Activated T-helper 2 cell treated with anti-CD3 and anti-CD28 coated beads, Interferon-gamma antibody, Interleukin-2, Interleukin-4, amounts not matched to agents 10 μg/mL and 5 μg/mL and 100 μg/mL, durations not matched to agents 14 hours and 24 hours and 36 hours (primary cell): Measurements from ENCODE around the gene NKIRAS1. TPM values are rescaled to one million over a fixed set of nuclear protein-coding genes. Genes with fewer than 3 reads are reported as not detected.
"Not testable (repeated sequence)": the region's sequence is repeated elsewhere in the genome, so short reads cannot be mapped to it uniquely, and the experiment has no call there.

Experiments
- DNase-seq: peaks from one replicate; pipeline ENCODE4 v3.0.0; 2021; ENCODE audit warnings: low spot score
- H3K27ac Mint-ChIP-seq: one replicate; pipeline ENCODE4 v1.8.0; 2021; ENCODE audit warnings: mixed read lengths
- H3K27me3 Mint-ChIP-seq: one replicate; pipeline ENCODE4 v1.8.0; 2021; ENCODE audit warnings: low read depth, mixed read lengths
- H3K36me3 Mint-ChIP-seq: one replicate; pipeline ENCODE4 v1.8.0; 2021; ENCODE audit warnings: low read depth, mixed read lengths
- H3K4me1 Mint-ChIP-seq: one replicate; pipeline ENCODE4 v1.8.0; 2021; ENCODE audit warnings: low read depth, mixed read lengths
- H3K4me3 Mint-ChIP-seq: one replicate; pipeline ENCODE4 v1.8.0; 2021; ENCODE audit warnings: low read depth, mild to moderate bottlenecking, moderate library complexity, mixed read lengths
- H3K9me3 Mint-ChIP-seq: one replicate; pipeline ENCODE4 v1.8.0; 2021; ENCODE audit warnings: mixed read lengths
- intact Hi-C: fragments of 100-400 bp; cut with micrococcal nuclease; formaldehyde crosslinking; loops from one replicate; pipeline ENCODE4 v1.15.1; 2023
- total RNA-seq: library from RNA; stranded (reverse); gene quantifications from 2 replicates; pipeline ENCODE4 v1.2.3, GENCODE V29; 2022

The NKIRAS1 gene
- total RNA-seq, 1 donor from 2014 or later: 2.3 TPM

DNA sequence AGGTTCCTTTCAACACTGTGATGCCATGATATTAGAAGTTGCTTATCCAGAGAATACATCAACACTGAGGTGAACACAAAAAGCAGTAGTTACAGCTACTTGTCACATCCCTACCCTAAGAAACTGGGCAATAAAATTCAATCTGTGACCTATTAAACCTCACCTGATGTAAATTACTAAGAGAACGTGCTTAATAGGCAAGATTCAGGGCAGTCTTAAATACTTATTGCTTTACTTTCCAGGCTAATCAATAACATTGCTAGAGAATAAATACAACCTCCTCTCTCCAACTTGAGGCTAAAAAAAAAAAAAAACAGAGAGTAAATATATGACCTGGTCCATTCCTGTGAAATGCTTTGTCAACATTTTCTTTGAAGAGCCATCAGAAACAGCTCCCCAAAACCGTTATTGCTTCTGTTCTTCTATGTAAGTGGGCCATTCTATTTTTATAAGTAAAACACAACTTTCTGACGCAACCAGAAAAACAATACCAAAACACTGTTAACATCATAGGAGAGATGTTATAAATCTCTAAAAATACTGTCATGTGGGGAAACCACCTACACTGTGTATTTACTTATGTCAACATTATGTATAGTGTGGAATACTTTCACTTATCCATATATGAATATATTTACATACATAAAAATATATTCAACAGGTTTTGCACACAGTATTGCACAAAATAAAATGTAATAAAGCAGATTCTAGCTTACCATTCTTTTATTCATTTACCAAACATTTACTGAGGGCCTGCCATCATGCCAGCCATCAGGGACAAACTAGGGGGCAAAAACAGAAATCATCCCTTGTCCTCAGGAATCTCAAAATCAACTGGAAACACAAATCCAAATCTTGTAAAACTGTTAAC, 2.7 kb downstream of the NKIRAS1 start:
- Mint-ChIP-seq H3K27ac (no peak overlapping the region), H3K9me3 (no peaks in the 10 kb centered on the region), H3K4me3 (no peak overlapping the region), H3K27me3 (peaks cover 16% of the 10 kb centered on the region), H3K4me1 (peaks cover 33% of the 10 kb centered on the region), H3K36me3 (peaks cover 26% of the 10 kb centered on the region)
- intact Hi-C loops: no loop called here
- DNase-seq: no peak

DNA sequence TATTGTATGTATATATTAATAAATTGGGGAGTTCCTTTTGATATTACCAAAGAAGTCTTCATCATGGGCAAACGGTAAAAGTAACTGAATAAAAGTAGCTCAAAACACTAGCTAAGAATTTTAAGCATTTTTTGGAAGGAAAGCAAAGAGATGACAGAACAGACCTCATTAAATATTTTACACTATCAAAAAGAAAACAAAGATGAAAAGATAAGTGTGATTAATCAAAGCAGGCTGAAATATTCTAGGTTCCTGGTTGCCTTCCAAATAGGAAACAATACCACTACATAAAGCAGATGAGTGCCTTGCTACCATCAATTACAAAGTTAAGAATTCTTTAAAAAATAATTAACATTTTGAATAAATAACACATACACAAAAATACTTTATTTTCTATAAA, 3.6 kb downstream of the NKIRAS1 start:
- peaks cover 17% of the 10 kb centered on the region for H3K36me3 Mint-ChIP-seq
- peaks cover 25% of the 10 kb centered on the region for H3K4me1 Mint-ChIP-seq
- H3K27me3 Mint-ChIP-seq: peaks cover 16% of the 10 kb centered on the region
- no peak overlapping the region for H3K4me3 Mint-ChIP-seq
- H3K27ac Mint-ChIP-seq: no peak overlapping the region
- intact Hi-C loops: no loop called here
- DNase-seq: no peak
- no peaks in the 10 kb centered on the region for H3K9me3 Mint-ChIP-seq

DNA sequence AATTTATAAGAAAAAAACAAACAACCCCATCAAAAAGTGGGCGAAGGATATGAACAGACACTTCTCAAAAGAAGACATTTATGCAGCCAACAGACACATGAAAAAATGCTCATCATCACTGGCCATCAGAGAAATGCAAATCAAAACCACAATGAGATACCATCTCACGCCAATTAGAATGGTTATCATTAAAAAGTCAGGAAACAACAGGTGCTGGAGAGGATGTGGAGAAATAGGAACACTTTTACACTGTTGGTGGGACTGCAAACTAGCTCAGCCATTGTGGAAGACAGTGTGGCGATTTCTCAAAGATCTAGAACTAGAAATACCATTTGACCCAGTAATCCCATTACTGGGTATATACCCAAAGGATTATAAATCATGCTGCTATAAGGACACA, 4.5 kb downstream of the NKIRAS1 start:
- DNase-seq, H3K4me3 Mint-ChIP-seq, H3K27ac Mint-ChIP-seq, H3K9me3 Mint-ChIP-seq, H3K36me3 Mint-ChIP-seq, intact Hi-C loops: not testable (repeated sequence)
- H3K27me3 Mint-ChIP-seq: peaks cover 16% of the 10 kb centered on the region
- peaks cover 21% of the 10 kb centered on the region for H3K4me1 Mint-ChIP-seq

GRCh38 chr3:23911397-23911796, 5.4 kb downstream of the NKIRAS1 start:
- peaks cover 4% of the 10 kb centered on the region for H3K36me3 Mint-ChIP-seq
- intact Hi-C loops: no loop called here

DNA sequence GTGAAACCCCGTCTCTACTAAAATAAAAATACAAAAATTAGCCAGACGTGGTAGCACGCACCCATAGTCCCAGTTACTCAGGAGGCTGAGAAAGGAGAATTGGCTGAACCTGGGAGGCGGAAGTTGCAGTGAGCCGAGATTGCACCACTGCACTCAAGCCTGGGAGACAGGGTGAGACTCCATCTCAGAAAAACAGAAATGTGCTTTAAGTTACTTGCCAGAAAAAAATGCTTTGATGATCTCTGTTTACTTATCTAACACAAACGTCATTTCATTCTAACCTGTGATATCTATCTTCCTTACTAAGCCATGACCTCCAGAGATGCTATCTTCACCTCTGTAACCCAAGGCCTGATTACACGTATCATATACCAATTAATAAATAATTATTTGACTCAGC, 7.4 kb downstream of the NKIRAS1 start:
- Mint-ChIP-seq H3K36me3 (peaks cover 4% of the 10 kb centered on the region), H3K27ac (no peak overlapping the region), H3K4me1 (peaks cover 8% of the 10 kb centered on the region), H3K9me3 (no peaks in the 10 kb centered on the region), H3K27me3 (peaks cover 3% of the 10 kb centered on the region), H3K4me3 (no peak overlapping the region)
- no peak for DNase-seq
- intact Hi-C loops: no loop called here

More at GRCh38 chr3:23911397-23911796, 5.4 kb downstream of the NKIRAS1 start:
- peaks cover 14% of the 10 kb centered on the region for H3K27me3 Mint-ChIP-seq
- peaks cover 21% of the 10 kb centered on the region for H3K4me1 Mint-ChIP-seq
- H3K4me3 Mint-ChIP-seq: no peak overlapping the region
- no peak overlapping the region for H3K27ac Mint-ChIP-seq
- no peaks in the 10 kb centered on the region for H3K9me3 Mint-ChIP-seq
- DNase-seq: no peak

- DNase-seq: no peak
- intact Hi-C loops: no loop called here
- no peaks in the 10 kb centered on the region for H3K9me3 Mint-ChIP-seq
- no peaks in the 10 kb centered on the region for H3K27me3 Mint-ChIP-seq
- H3K4me1 Mint-ChIP-seq: no peaks in the 10 kb centered on the region
- peaks cover under 1% of the 10 kb centered on the region for H3K36me3 Mint-ChIP-seq
- H3K27ac Mint-ChIP-seq: no peak overlapping the region
- H3K4me3 Mint-ChIP-seq: no peak overlapping the region
These were observed 12.2 kb downstream of the NKIRAS1 start for GRCh38 chr3:23904545-23904944.

- DNase-seq: no peak
- H3K36me3 Mint-ChIP-seq: peaks cover 13% of the 10 kb centered on the region
- no peaks in the 10 kb centered on the region for H3K9me3 Mint-ChIP-seq
- H3K4me1 Mint-ChIP-seq: no peaks in the 10 kb centered on the region
- intact Hi-C loops: no loop called here
- H3K4me3 Mint-ChIP-seq: no peak overlapping the region
- H3K27ac Mint-ChIP-seq: no peak overlapping the region
- H3K27me3 Mint-ChIP-seq: no peaks in the 10 kb centered on the region
These were observed 16.0 kb downstream of the NKIRAS1 start for GRCh38 chr3:23900744-23901143.

- no peaks in the 10 kb centered on the region for H3K27me3 Mint-ChIP-seq
- intact Hi-C loops: no loop called here
- H3K36me3 Mint-ChIP-seq: peaks cover 17% of the 10 kb centered on the region
- no peak overlapping the region for H3K27ac Mint-ChIP-seq
- no peak for DNase-seq
- H3K4me3 Mint-ChIP-seq: no peak overlapping the region
- no peaks in the 10 kb centered on the region for H3K4me1 Mint-ChIP-seq
- H3K9me3 Mint-ChIP-seq: no peaks in the 10 kb centered on the region
These were observed 21.6 kb downstream of the NKIRAS1 start for GRCh38 chr3:23895181-23895580.

DNA sequence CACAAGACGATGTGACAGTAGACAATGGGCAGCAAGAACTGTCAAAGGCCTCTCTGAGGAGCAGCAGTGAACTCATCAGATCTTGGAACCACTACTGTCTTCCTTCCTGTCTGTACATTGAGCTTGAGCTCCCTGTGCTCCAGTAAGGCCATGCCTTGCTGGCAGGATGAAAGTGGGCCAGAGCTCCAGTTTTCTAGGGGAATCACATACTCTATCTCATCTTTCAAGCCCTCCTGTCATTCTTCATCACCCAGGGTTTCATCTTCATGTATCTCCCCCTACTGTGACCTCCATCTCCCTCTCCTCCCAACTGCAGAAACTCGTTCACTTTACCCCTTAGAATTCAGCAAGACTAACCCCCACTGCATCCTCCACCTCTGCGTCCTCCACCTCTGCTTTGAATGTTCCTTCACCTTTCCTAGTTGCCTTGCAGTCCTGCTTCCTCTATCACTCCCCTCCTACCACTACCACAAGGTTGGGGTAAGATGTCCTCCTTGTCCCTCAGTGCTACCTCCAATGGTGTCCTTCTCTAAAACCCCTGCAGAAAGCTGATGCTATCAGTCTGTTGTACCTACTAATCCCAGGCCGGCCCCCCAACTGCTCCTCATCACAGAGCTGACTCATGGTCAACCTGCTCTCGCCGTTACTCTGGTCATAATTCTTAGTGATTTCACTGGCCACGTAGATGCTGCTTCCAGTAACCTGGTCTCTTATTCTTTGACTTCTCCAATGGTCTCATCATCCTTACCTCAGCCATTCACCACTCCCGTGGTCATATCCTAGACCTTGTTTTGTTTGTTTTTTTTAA, 22.3 kb downstream of the NKIRAS1 start:
- Mint-ChIP-seq H3K27ac (no peak overlapping the region), H3K4me3 (no peak overlapping the region), H3K27me3 (no peaks in the 10 kb centered on the region), H3K36me3 (peaks cover 17% of the 10 kb centered on the region), H3K9me3 (no peaks in the 10 kb centered on the region), H3K4me1 (no peaks in the 10 kb centered on the region)
- intact Hi-C loops: no loop called here
- no peak for DNase-seq

DNA sequence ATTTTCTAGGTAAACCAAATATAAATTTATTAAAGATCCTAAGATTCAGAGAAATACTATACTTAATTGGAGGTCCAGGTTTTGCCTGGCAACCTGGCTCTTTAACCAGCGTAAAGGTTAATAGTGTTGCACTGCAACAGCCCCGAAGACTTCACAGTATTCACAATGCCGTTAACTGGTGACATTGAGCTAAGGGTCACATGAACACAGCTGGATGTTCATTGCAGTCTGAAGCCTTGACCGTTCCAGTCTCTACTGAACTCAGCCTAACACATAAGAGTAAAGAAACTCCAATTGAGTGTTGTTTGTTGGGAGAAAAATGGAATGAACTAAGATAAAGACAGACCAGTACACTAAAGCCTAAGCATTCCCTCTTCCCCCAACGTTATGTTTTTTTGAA, 26.8 kb downstream of the NKIRAS1 start:
- H3K27ac Mint-ChIP-seq: no peak overlapping the region
- no peak for DNase-seq
- intact Hi-C loops: loop anchor here (5.0 kb wide), 2 partner anchors 107 to 347 kb away; no protein-coding TSS in a partner anchor
- H3K27me3 Mint-ChIP-seq: no peaks in the 10 kb centered on the region
- no peak overlapping the region for H3K4me3 Mint-ChIP-seq
- H3K36me3 Mint-ChIP-seq: peaks cover 7% of the 10 kb centered on the region
- H3K4me1 Mint-ChIP-seq: no peaks in the 10 kb centered on the region
- H3K9me3 Mint-ChIP-seq: no peaks in the 10 kb centered on the region

DNA sequence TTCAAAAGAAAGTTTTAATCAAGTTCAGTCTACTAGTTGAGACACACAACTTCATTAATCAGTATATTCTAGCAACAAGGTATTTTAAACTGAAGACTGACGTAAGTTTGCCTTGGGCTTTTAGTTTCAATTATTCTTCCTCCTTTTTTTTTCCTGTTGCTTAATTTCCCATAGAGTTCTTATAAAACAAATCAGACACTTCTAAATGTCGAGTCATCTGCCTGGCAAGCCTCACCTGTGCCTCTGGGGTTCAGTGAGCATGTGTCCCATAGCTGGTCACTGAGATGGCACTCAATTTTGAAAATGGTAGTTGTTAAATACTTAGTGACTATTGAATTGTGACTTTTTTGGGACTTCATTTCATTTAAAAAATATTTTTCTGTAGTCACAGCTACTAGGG, 27.4 kb downstream of the NKIRAS1 start:
- no peak for DNase-seq
- Mint-ChIP-seq H3K4me3 (no peak overlapping the region), H3K27me3 (no peaks in the 10 kb centered on the region), H3K36me3 (peaks cover 7% of the 10 kb centered on the region), H3K27ac (no peak overlapping the region), H3K9me3 (no peaks in the 10 kb centered on the region), H3K4me1 (no peaks in the 10 kb centered on the region)
- intact Hi-C loops: loop anchor here (5.0 kb wide), 2 partner anchors 108 to 348 kb away; no protein-coding TSS in a partner anchor

DNA sequence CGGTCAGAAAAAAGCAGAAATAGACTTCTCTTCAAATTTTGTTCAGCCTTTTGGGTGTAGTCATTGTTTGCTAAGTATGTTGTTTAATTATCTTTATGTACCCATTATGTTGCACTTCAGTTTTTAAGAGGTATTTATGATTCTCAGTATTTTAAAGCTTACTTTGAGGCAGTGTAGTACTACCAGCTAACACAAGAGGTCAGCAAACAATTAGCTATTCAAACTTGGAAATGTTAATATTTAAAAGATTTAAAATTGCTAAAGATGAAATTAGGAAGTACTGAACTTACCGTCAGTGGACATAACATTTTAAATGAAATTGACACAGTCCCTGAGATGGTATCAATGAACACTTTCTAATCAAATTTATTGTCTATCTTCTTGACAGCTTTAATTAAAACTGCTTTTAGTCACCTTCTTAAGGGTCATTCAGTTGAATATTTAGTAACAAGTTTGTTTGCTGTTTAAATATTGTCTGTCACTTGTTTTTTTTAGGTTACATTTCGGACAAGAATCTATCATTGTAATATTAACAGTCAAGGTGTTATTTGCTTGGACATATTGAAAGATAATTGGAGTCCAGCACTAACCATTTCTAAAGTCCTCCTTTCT, 28.1 kb downstream of the NKIRAS1 start:
- no peaks in the 10 kb centered on the region for H3K4me1 Mint-ChIP-seq
- peaks cover 7% of the 10 kb centered on the region for H3K36me3 Mint-ChIP-seq
- no peak overlapping the region for H3K4me3 Mint-ChIP-seq
- H3K9me3 Mint-ChIP-seq: no peaks in the 10 kb centered on the region
- intact Hi-C loops: loop anchor here (5.0 kb wide), 2 partner anchors 109 to 349 kb away; no protein-coding TSS in a partner anchor
- no peak for DNase-seq
- no peak overlapping the region for H3K27ac Mint-ChIP-seq
- no peaks in the 10 kb centered on the region for H3K27me3 Mint-ChIP-seq
